HG03175 (cell line): Measurements from ENCODE around the gene ZNF451.
"Not testable (repeated sequence)": the region's sequence is repeated elsewhere in the genome, so short reads cannot be mapped to it uniquely, and the experiment has no call there.

Experiments
- ATAC-seq: cut with Tn5 transposase; IDR thresholded peaks from one replicate; pipeline ENCODE4 v1.9.1; 2021; ENCODE audit warnings: mild to moderate bottlenecking, moderate library complexity; ENCODE audit not compliant: unreplicated experiment

The ZNF451 gene

GRCh38 chr6:57091375-57091774, 1.4 kb downstream of the ZNF451 start:
- ATAC-seq, result not testable (repeated sequence)

GRCh38 chr6:57094689-57095088, 4.7 kb downstream of the ZNF451 start:
- no peak for ATAC-seq

- ATAC-seq, result no peak
These were observed 7.6 kb downstream of the ZNF451 start for GRCh38 chr6:57097596-57097995.

- ATAC-seq, result no peak
These were observed 13.0 kb downstream of the ZNF451 start for GRCh38 chr6:57102976-57103375.

- no peak for ATAC-seq
These were observed 14.3 kb downstream of the ZNF451 start for GRCh38 chr6:57104336-57104735.

GRCh38 chr6:57106990-57107389, 17.0 kb downstream of the ZNF451 start:
- no peak for ATAC-seq

- peak; percentile 93 for ATAC-seq
These were observed 18.7 kb downstream of the ZNF451 start for GRCh38 chr6:57108691-57109090.

GRCh38 chr6:57109880-57110279, 19.9 kb downstream of the ZNF451 start:
- no peak for ATAC-seq

GRCh38 chr6:57113105-57113504, 23.1 kb downstream of the ZNF451 start:
- ATAC-seq, result no peak

- ATAC-seq, result no peak
These were observed 26.8 kb downstream of the ZNF451 start for GRCh38 chr6:57116776-57117175.

GRCh38 chr6:57117796-57118195, 27.8 kb downstream of the ZNF451 start:
- ATAC-seq, result no peak

GRCh38 chr6:57123111-57123510, 33.1 kb downstream of the ZNF451 start:
- no peak for ATAC-seq

- ATAC-seq, result no peak
These were observed 37.8 kb downstream of the ZNF451 start for GRCh38 chr6:57127763-57128162.

- no peak for ATAC-seq
These were observed 40.7 kb downstream of the ZNF451 start for GRCh38 chr6:57130661-57131177.

- no peak for ATAC-seq
These were observed 45.0 kb downstream of the ZNF451 start for GRCh38 chr6:57134954-57135353.

- ATAC-seq, result no peak
These were observed 45.9 kb downstream of the ZNF451 start for GRCh38 chr6:57135885-57136284.

- ATAC-seq, result no peak
These were observed 47.4 kb downstream of the ZNF451 start for GRCh38 chr6:57137350-57137749.

- ATAC-seq, result no peak
These were observed 48.0 kb downstream of the ZNF451 start for GRCh38 chr6:57138026-57138425.

GRCh38 chr6:57141451-57142177, 51.6 kb downstream of the ZNF451 start:
- no peak for ATAC-seq

- no peak for ATAC-seq
These were observed 52.2 kb downstream of the ZNF451 start for GRCh38 chr6:57142178-57142525.

- ATAC-seq, result no peak
These were observed 53.7 kb downstream of the ZNF451 start for GRCh38 chr6:57143690-57144089.

- ATAC-seq, result no peak
These were observed 57.4 kb downstream of the ZNF451 start for GRCh38 chr6:57147401-57147800.
